ENCODE data around the gene MPZL3.

MPZL3 gene

DNA sequence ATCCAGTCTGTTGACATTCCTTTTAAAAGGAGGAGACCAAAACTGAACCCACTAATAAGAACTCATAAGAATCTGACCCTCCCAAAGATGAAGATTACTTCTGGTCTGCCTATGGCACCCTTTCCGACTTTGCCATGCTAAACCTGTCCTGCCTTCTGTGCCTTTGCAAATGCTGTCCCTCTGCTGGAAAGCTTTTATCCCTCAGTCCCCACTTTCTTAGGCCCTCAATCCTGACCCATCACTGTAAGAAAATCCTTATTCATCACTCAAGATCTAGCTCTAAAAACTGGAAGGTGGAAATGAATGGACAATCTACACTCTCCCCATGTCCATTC lies 10.4 kb downstream of the MPZL3 start:
- DNase-seq, result no peak

DNA sequence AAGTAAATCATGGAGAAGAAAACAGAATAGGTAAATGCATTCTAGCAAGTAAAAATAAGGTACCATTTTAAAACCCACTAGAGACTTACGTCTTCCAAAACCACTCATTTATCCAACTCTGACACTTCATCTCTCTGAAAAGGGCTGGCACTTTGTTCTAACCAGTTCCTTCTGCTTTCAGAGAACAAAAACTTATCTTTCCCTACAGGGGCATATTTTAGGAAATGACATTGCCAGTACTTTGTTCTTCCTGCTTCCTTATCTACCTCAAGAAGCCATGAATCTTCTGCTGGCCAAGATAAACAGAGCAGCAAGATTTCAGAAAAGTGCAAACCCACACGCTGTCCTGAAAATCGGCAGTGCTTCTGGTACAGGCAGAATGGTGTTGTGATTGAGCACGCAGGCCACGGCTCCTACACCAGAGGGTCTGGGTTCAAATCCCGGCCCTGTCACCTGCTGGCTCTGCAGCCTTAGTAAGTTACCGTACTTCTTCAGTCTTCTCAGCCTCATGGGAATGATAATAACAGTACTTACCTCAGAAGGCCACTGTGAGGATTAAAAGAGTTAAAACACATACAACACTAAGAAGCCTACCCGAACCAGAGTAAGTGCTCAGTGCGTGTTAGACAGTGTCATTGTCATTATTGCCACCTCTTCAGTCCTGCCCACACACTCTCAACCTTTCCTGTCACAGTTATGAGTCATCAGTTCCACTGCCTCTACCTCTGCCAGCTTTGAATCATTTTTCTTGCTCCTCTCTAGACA lies 11.0 kb downstream of the MPZL3 start:
- Histone ChIP-seq H3K4me1 (ENCODE audit: control insufficient read depth, low read depth, low read length) (no peaks in the 10 kb centered on the region), H3K36me3 (ENCODE audit: control insufficient read depth, insufficient read depth, low read length) (no peaks in the 10 kb centered on the region), H4K5ac (ENCODE audit: low read length) (no peak overlapping the region), H3K23ac (ENCODE audit: low read length) (no peak overlapping the region), H3K9ac (ENCODE audit: low read length) (no peak overlapping the region), H3K4me2 (ENCODE audit: low read length) (no peak overlapping the region), H2BK120ac (ENCODE audit: low read depth, low read length) (no peak overlapping the region), H2BK5ac (ENCODE audit: low read length) (no peak overlapping the region), H3K4ac (ENCODE audit: low read depth, low read length) (no peak overlapping the region), H3K18ac (ENCODE audit: low read length) (no peak overlapping the region), H3K79me1 (ENCODE audit: low read length) (no peaks in the 10 kb centered on the region), H4K8ac (ENCODE audit: low read depth, low read length) (no peak overlapping the region), H3K4me3 (ENCODE audit: low read length) (no peak overlapping the region), H2AK5ac (ENCODE audit: low read length) (no peak overlapping the region), H3K27me3 (ENCODE audit: insufficient read depth, low read length, poor library complexity) (no peaks in the 10 kb centered on the region), H3K79me2 (ENCODE audit: control insufficient read depth, insufficient read depth, low read length) (no peaks in the 10 kb centered on the region), H3K56ac (ENCODE audit: low read length) (no peak overlapping the region), H3K27ac (ENCODE audit: low read depth, low read length) (no peak overlapping the region), H2BK15ac (replicated peaks; ENCODE audit: low read depth) (no peak overlapping the region)
- WGBS (ENCODE audit: extremely low coverage, insufficient coverage, low lambda C conversion rate), result no CpG with 5 or more reads among the region's 9 CpGs
- peak; percentile 38 for DNase-seq

More for the DNA sequence above, 10.4 kb downstream of the MPZL3 start:
- Histone ChIP-seq H3K4me2 (ENCODE audit: low read length) (no peak overlapping the region), H3K4me1 (ENCODE audit: control insufficient read depth, low read depth, low read length) (no peaks in the 10 kb centered on the region), H3K79me1 (ENCODE audit: low read length) (no peaks in the 10 kb centered on the region), H3K9ac (ENCODE audit: low read length) (no peak overlapping the region), H3K27me3 (ENCODE audit: insufficient read depth, low read length, poor library complexity) (no peaks in the 10 kb centered on the region), H3K4ac (ENCODE audit: low read depth, low read length) (no peak overlapping the region), H2BK5ac (ENCODE audit: low read length) (no peak overlapping the region), H3K27ac (ENCODE audit: low read depth, low read length) (no peak overlapping the region), H4K8ac (ENCODE audit: low read depth, low read length) (no peak overlapping the region), H3K18ac (ENCODE audit: low read length) (no peak overlapping the region), H2BK15ac (replicated peaks; ENCODE audit: low read depth) (no peak overlapping the region), H3K79me2 (ENCODE audit: control insufficient read depth, insufficient read depth, low read length) (no peaks in the 10 kb centered on the region), H2BK120ac (ENCODE audit: low read depth, low read length) (no peak overlapping the region), H3K23ac (ENCODE audit: low read length) (no peak overlapping the region), H3K4me3 (ENCODE audit: low read length) (no peak overlapping the region), H3K36me3 (ENCODE audit: control insufficient read depth, insufficient read depth, low read length) (no peaks in the 10 kb centered on the region), H4K5ac (ENCODE audit: low read length) (no peak overlapping the region), H3K56ac (ENCODE audit: low read length) (no peak overlapping the region), H2AK5ac (ENCODE audit: low read length) (no peak overlapping the region)
- no CpG with 5 or more reads among the region's 1 CpG for WGBS (ENCODE audit: extremely low coverage, insufficient coverage, low lambda C conversion rate)

DNA sequence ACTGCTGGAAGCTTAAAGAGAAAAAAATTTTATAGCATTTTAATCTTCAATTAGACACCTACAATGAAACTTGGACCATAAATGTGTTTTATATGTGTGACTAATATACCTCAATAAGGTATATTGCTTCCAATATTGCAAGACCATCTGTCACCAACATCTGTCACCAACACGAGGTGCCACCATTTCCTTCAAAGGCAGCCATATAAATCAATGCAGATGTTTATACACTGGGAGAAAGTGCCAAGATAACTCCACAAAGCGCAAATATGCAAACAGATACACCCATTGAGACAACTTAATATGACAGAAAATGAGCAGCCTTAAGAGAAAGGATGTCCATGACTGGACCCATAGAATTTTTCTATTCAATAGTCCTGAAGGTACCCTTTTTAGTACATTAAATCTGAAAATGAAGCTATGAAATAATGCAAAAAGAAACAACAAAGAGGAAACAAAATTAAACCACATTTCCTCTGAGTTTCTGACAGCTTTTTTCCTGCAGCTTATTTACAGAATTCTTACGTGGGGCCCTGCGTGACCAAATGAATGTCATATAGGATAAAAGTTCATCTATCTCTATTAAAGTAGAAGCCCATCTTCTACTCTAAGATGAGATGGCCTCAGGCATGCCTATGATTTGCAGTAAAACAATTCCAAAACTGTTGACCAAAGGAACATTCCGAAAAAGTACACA lies 12.5 kb downstream of the MPZL3 start:
- H3K23ac ChIP-seq (ENCODE audit: low read length), result no peak overlapping the region
- no peak overlapping the region for H2BK15ac ChIP-seq (replicated peaks; ENCODE audit: low read depth)
- no peak overlapping the region for H3K4ac ChIP-seq (ENCODE audit: low read depth, low read length)
- no peak overlapping the region for H4K5ac ChIP-seq (ENCODE audit: low read length)
- no peak overlapping the region for H2BK5ac ChIP-seq (ENCODE audit: low read length)
- no peak overlapping the region for H3K18ac ChIP-seq (ENCODE audit: low read length)
- H3K9ac ChIP-seq (ENCODE audit: low read length), result no peak overlapping the region
- H3K4me1 ChIP-seq (ENCODE audit: control insufficient read depth, low read depth, low read length), result no peaks in the 10 kb centered on the region
- no peak overlapping the region for H2AK5ac ChIP-seq (ENCODE audit: low read length)
- no peaks in the 10 kb centered on the region for H3K27me3 ChIP-seq (ENCODE audit: insufficient read depth, low read length, poor library complexity)
- H3K4me2 ChIP-seq (ENCODE audit: low read length), result no peak overlapping the region
- H3K56ac ChIP-seq (ENCODE audit: low read length), result no peak overlapping the region
- no peaks in the 10 kb centered on the region for H3K79me2 ChIP-seq (ENCODE audit: control insufficient read depth, insufficient read depth, low read length)
- no peak for DNase-seq
- H3K79me1 ChIP-seq (ENCODE audit: low read length), result no peaks in the 10 kb centered on the region
- WGBS (ENCODE audit: extremely low coverage, insufficient coverage, low lambda C conversion rate), result no CpG with 5 or more reads among the region's 5 CpGs
- no peaks in the 10 kb centered on the region for H3K36me3 ChIP-seq (ENCODE audit: control insufficient read depth, insufficient read depth, low read length)
- no peak overlapping the region for H3K27ac ChIP-seq (ENCODE audit: low read depth, low read length)
- H3K4me3 ChIP-seq (ENCODE audit: low read length), result no peak overlapping the region
- no peak overlapping the region for H2BK120ac ChIP-seq (ENCODE audit: low read depth, low read length)
- H4K8ac ChIP-seq (ENCODE audit: low read depth, low read length), result no peak overlapping the region

GRCh38 chr11:118238929-118239328 lies 13.2 kb downstream of the MPZL3 start:
- no peak overlapping the region for H2BK120ac ChIP-seq (ENCODE audit: low read depth, low read length)
- no peak overlapping the region for H3K56ac ChIP-seq (ENCODE audit: low read length)
- no peak overlapping the region for H3K4ac ChIP-seq (ENCODE audit: low read depth, low read length)
- H2AK5ac ChIP-seq (ENCODE audit: low read length), result no peak overlapping the region
- no CpG with 5 or more reads among the region's 1 CpG for WGBS (ENCODE audit: extremely low coverage, insufficient coverage, low lambda C conversion rate)
- no peaks in the 10 kb centered on the region for H3K36me3 ChIP-seq (ENCODE audit: control insufficient read depth, insufficient read depth, low read length)
- H2BK15ac ChIP-seq (replicated peaks; ENCODE audit: low read depth), result no peak overlapping the region
- DNase-seq, result peak; percentile 34
- no peaks in the 10 kb centered on the region for H3K4me1 ChIP-seq (ENCODE audit: control insufficient read depth, low read depth, low read length)
- no peak overlapping the region for H4K8ac ChIP-seq (ENCODE audit: low read depth, low read length)
- no peak overlapping the region for H2BK5ac ChIP-seq (ENCODE audit: low read length)
- no peak overlapping the region for H3K4me3 ChIP-seq (ENCODE audit: low read length)
- no peaks in the 10 kb centered on the region for H3K79me2 ChIP-seq (ENCODE audit: control insufficient read depth, insufficient read depth, low read length)
- H3K27ac ChIP-seq (ENCODE audit: low read depth, low read length), result no peak overlapping the region
- H3K18ac ChIP-seq (ENCODE audit: low read length), result no peak overlapping the region
- no peaks in the 10 kb centered on the region for H3K27me3 ChIP-seq (ENCODE audit: insufficient read depth, low read length, poor library complexity)
- no peak overlapping the region for H3K9ac ChIP-seq (ENCODE audit: low read length)
- no peak overlapping the region for H4K5ac ChIP-seq (ENCODE audit: low read length)
- no peak overlapping the region for H3K23ac ChIP-seq (ENCODE audit: low read length)
- H3K79me1 ChIP-seq (ENCODE audit: low read length), result no peaks in the 10 kb centered on the region
- H3K4me2 ChIP-seq (ENCODE audit: low read length), result no peak overlapping the region

- Histone ChIP-seq H3K4ac (ENCODE audit: low read depth, low read length) (no peak overlapping the region), H3K56ac (ENCODE audit: low read length) (no peak overlapping the region), H3K23ac (ENCODE audit: low read length) (no peak overlapping the region), H3K9ac (ENCODE audit: low read length) (no peak overlapping the region), H3K4me3 (ENCODE audit: low read length) (no peak overlapping the region), H3K27me3 (ENCODE audit: insufficient read depth, low read length, poor library complexity) (no peaks in the 10 kb centered on the region), H3K27ac (ENCODE audit: low read depth, low read length) (no peak overlapping the region), H2BK5ac (ENCODE audit: low read length) (no peak overlapping the region), H3K79me1 (ENCODE audit: low read length) (no peaks in the 10 kb centered on the region), H4K5ac (ENCODE audit: low read length) (no peak overlapping the region), H2AK5ac (ENCODE audit: low read length) (no peak overlapping the region), H3K79me2 (ENCODE audit: control insufficient read depth, insufficient read depth, low read length) (no peaks in the 10 kb centered on the region), H3K18ac (ENCODE audit: low read length) (no peak overlapping the region), H2BK120ac (ENCODE audit: low read depth, low read length) (no peak overlapping the region), H3K4me1 (ENCODE audit: control insufficient read depth, low read depth, low read length) (no peaks in the 10 kb centered on the region), H3K36me3 (ENCODE audit: control insufficient read depth, insufficient read depth, low read length) (no peaks in the 10 kb centered on the region), H4K8ac (ENCODE audit: low read depth, low read length) (no peak overlapping the region), H2BK15ac (replicated peaks; ENCODE audit: low read depth) (no peak overlapping the region), H3K4me2 (ENCODE audit: low read length) (no peak overlapping the region)
- DNase-seq, result no peak
- WGBS (ENCODE audit: extremely low coverage, insufficient coverage, low lambda C conversion rate), result no CpG with 5 or more reads among the region's 2 CpGs
These were observed 13.7 kb downstream of the MPZL3 start for GRCh38 chr11:118238421-118238820.

All from mesendoderm (in vitro differentiated cells).